Spleen (tissue), 11 donors: ENCODE measurements around the gene HEMK1. TPM values are rescaled to one million over a fixed set of nuclear protein-coding genes. Genes with fewer than 3 reads are reported as not detected.
A peak's percentile ranks its signal among the peaks of the same experiment; 100 is the strongest.

Source experiments
- DNase-seq: peaks from one replicate; pipeline ENCODE4 v3.0.0-alpha.2; 2020
- H3K27ac ChIP-seq, 8 donors: fragments of 200-600 bp; sonication (generic) in 7 of 8; 1 replicate in 4 of 8; 2 replicates in 4 of 8; pipeline versions ENCODE4 v1.5.0 to v1.8.0; 2016 to 2021; ENCODE audit warnings: inconsistent platforms in 4 of 8, mild to moderate bottlenecking in 4 of 8, moderate library complexity in 1 of 8
- H3K27me3 ChIP-seq, 7 donors: fragments of 200-600 bp; sonication (generic) in 6 of 7; replicated peaks in 1 of 7; 1 replicate in 4 of 7; 2 replicates in 3 of 7; pipeline versions ENCODE4 v1.5.0 to v1.8.0; 2016 to 2021; ENCODE audit warnings: inconsistent platforms in 3 of 7, mild to moderate bottlenecking in 1 of 7
- H3K36me3 ChIP-seq, 6 donors: fragments of 200-600 bp; sonication (generic) in 5 of 6; 1 replicate in 4 of 6; 2 replicates in 2 of 6; pipeline versions ENCODE4 v1.5.0 to v1.8.0; 2016 to 2021; ENCODE audit warnings: inconsistent platforms in 2 of 6
- H3K4me1 ChIP-seq, 6 donors: fragments of 200-600 bp; sonication (generic) in 5 of 6; 1 replicate in 3 of 6; 2 replicates in 3 of 6; pipeline versions ENCODE4 v1.5.0 to v1.8.0; 2016 to 2021; ENCODE audit warnings: inconsistent platforms in 3 of 6
- H3K4me3 ChIP-seq, 8 donors: fragments of 200-600 bp; sonication (generic) in 7 of 8; 1 replicate in 4 of 8; 2 replicates in 4 of 8; pipeline versions ENCODE4 v1.5.0 to v1.8.0; 2016 to 2021; ENCODE audit warnings: inconsistent platforms in 4 of 8, mild to moderate bottlenecking in 4 of 8, moderate library complexity in 2 of 8
- H3K9me3 ChIP-seq, 8 donors: fragments of 200-600 bp; sonication (generic) in 7 of 8; 1 replicate in 4 of 8; 2 replicates in 4 of 8; pipeline versions ENCODE4 v1.5.0 to v1.8.0; 2016 to 2021; ENCODE audit warnings: inconsistent platforms in 4 of 8
- CTCF ChIP-seq, 11 experiments: fragments of 200-600 bp in 7 of 11; fragments of 450-650 bp in 4 of 11; sonication (generic) in 4 of 11; IDR thresholded peaks in 8 of 11; conservative IDR thresholded peaks in 3 of 11; 1 replicate in 7 of 11; 2 replicates in 4 of 11; pipeline versions ENCODE4 v1.4.0 to v1.8.0; 2016 to 2021; ENCODE audit warnings: antibody characterized with exemption in 11 of 11, inconsistent platforms in 4 of 11, mild to moderate bottlenecking in 1 of 11
- POLR2A ChIP-seq, 3 donors: fragments of 450-650 bp; IDR thresholded peaks; one replicate each; pipeline ENCODE4 v1.5.1; 2017; ENCODE audit warnings: antibody characterized with exemption in 3 of 3, mild to moderate bottlenecking in 1 of 3
- POLR2AphosphoS5 ChIP-seq, 3 donors: sonication (generic); formaldehyde crosslinking; IDR thresholded peaks; one replicate each; pipeline ENCODE4 v1.5.1; 2017; ENCODE audit warnings: antibody characterized with exemption in 3 of 3
- WGBS, 5 donors: extraction: QIAGEN DNeasy Blood & Tissue Kit in 3 of 5; methylation state at CpG; one replicate each; pipeline versions ENCODE4 v1.1.5 to v1.1.7; 2013 to 2018; 5-methylcytosine and 5-hydroxymethylcytosine counted together
- intact Hi-C: fragments of 100-400 bp; cut with DNase I; formaldehyde crosslinking; loops from one replicate; pipeline ENCODE4 v1.15.0; 2023; ENCODE audit warnings: low total_unique reads
- polyA plus RNA-seq, 3 donors: library from polyadenylated mRNA; stranded (reverse); fragments of 200-250 nt; gene quantifications; one replicate each; pipeline ENCODE4 v1.2.1, GENCODE V29; 2013
- total RNA-seq, 7 donors: library from RNA; depleted of rRNA in 3 of 7; stranded (reverse); fragments of >200 nt in 3 of 7; fragmentation: NEBNext Ultra II Directional in 4 of 7; extraction: Animal tissue kit (Norgen Biotek cat#: 25700) in 4 of 7; gene quantifications; one replicate each; pipeline versions ENCODE4 v1.1.0 to v1.2.1, GENCODE V29; 2016 to 2021
- donor health status: healthy with polysubstance abuse.
- donor health status: DM: no; HTN: no; CAD: no; lungs with moderate emphysema.
- donor health status: DM: no; HTN: no; CAD: no.
- donor health status: Bipolar disorder and iron deficiency.
- donor health status: healthy.
- donor health status: DM: no; HTN: no; CAD: no.
- donor health status: DM: yes; HTN: yes; CAD: no.

The HEMK1 gene
- total and polyA plus RNA-seq, 10 donors: 7.6 to 45.2 (median 20.8) TPM

- peak overlapping the region in 1 of 8 donors; percentile 19 for H3K27ac ChIP-seq
- intact Hi-C loops: no loop called here
- H3K4me3 ChIP-seq: no peak overlapping the region
- TF ChIP-seq POLR2AphosphoS5 (IDR thresholded peaks at IDR 0.05): no peak
- TF ChIP-seq CTCF (IDR thresholded peaks at IDR 0.05 in 8 of 11, conservative IDR thresholded peaks at IDR 0.05 in 3 of 11): peak in 4 of 11 experiments; percentile 7 to 31 (median 10)
- no peaks in the 10 kb centered on the region for H3K9me3 ChIP-seq
- no peak for DNase-seq
- 78 to 85% (median 78%) methylated on average over 9 of the region's 9 CpGs for WGBS, 5 donors
- no peaks in the 10 kb centered on the region for H3K27me3 ChIP-seq
- peaks cover 0 to 20% (median under 1%) of the 10 kb centered on the region in 6 donors for H3K4me1 ChIP-seq
- H3K36me3 ChIP-seq: peaks cover 0 to 83% (median 33%) of the 10 kb centered on the region in 6 donors
These were observed 11.5 kb downstream of the HEMK1 start for GRCh38 chr3:50580683-50581458.

DNA sequence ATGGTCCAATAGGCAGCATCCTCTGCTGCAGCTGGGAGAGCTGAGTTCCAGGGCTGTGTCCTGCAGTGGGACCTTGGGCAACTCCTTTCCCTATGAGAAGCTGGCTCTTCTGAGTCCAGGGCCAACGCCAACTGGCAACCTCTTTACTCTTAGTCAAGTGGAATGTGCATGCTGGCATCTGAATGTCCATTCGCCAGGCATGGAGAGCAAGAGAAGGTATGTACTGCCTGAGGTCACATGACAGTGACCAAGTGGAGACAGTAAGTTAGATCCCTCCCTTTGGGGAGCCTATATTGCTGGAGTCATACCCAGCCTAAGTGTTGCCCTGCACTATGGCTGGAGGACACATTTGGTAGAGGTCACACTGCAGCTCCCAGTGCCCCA is 12.1 kb downstream of the HEMK1 start:
- intact Hi-C loops: no loop called here
- 83 to 100% (median 92%) methylated on average over 2 of the region's 2 CpGs for WGBS, 5 donors
- Histone ChIP-seq H3K4me1 (peaks cover 0 to 15% (median 0%) of the 10 kb centered on the region in 6 donors), H3K36me3 (peaks cover 0 to 77% (median 32%) of the 10 kb centered on the region in 6 donors), H3K4me3 (no peak overlapping the region), H3K9me3 (no peaks in the 10 kb centered on the region), H3K27ac (peak overlapping the region in 1 of 8 donors; percentile 19), H3K27me3 (no peaks in the 10 kb centered on the region)
- no peak for DNase-seq
- no peak for TF ChIP-seq POLR2AphosphoS5 (IDR thresholded peaks at IDR 0.05)
- TF ChIP-seq CTCF (IDR thresholded peaks at IDR 0.05 in 8 of 11, conservative IDR thresholded peaks at IDR 0.05 in 3 of 11): no peak
- TF ChIP-seq POLR2A (IDR thresholded peaks at IDR 0.05): no peak

DNA sequence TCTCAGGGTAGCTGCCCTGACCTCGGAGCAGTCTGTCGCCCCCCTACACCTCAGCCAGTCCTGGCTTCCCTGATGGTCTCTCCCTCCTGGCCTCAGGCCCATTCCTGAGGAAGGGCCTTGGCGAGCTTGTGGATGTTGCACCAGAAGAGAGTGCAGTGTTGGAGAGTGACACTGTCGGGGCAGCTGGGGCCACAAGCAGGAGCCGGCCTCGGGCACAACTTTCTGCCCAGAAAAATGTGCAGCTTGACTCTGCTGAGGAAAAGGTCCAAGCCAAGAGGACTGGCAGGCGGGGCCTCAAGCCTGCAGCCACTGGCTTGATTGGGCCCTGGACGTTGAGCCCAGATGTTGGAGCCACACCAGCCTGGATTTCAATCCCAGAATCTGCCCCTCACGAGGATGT is 12.8 kb downstream of the HEMK1 start:
- no peaks in the 10 kb centered on the region for H3K27me3 ChIP-seq
- WGBS, 5 donors: 70 to 83% (median 79%) methylated on average over 7 to 9 of the region's 9 CpGs
- no peak overlapping the region for H3K27ac ChIP-seq
- TF ChIP-seq CTCF (IDR thresholded peaks at IDR 0.05 in 8 of 11, conservative IDR thresholded peaks at IDR 0.05 in 3 of 11) (no peak), POLR2AphosphoS5 (IDR thresholded peaks at IDR 0.05) (no peak), POLR2A (IDR thresholded peaks at IDR 0.05) (no peak)
- no peak overlapping the region for H3K4me3 ChIP-seq
- DNase-seq: no peak
- peaks cover 0 to 71% (median 27%) of the 10 kb centered on the region in 6 donors for H3K36me3 ChIP-seq
- H3K4me1 ChIP-seq: peaks cover 0 to 15% (median 0%) of the 10 kb centered on the region in 6 donors
- no peaks in the 10 kb centered on the region for H3K9me3 ChIP-seq
- intact Hi-C loops: no loop called here

GRCh38 chr3:50583897-50584296 is 14.6 kb downstream of the HEMK1 start:
- no peak for DNase-seq

More at GRCh38 chr3:50583897-50584296, 14.6 kb downstream of the HEMK1 start:
- H3K27ac ChIP-seq: peak overlapping the region in 1 of 8 donors; percentile 11
- H3K36me3 ChIP-seq: peaks cover 0 to 53% (median 15%) of the 10 kb centered on the region in 6 donors
- no peak for TF ChIP-seq POLR2A (IDR thresholded peaks at IDR 0.05)
- TF ChIP-seq POLR2AphosphoS5 (IDR thresholded peaks at IDR 0.05): peak in 1 of 3 donors; percentile 37
- intact Hi-C loops: no loop called here
- WGBS, 5 donors: 50 to 88% (median 73%) methylated on average over 2 to 6 of the region's 6 CpGs
- no peak overlapping the region for H3K4me3 ChIP-seq
- H3K9me3 ChIP-seq: no peaks in the 10 kb centered on the region
- peaks cover 0 to 28% (median 8%) of the 10 kb centered on the region in 6 donors for H3K4me1 ChIP-seq
- H3K27me3 ChIP-seq: no peaks in the 10 kb centered on the region
